T1000 (cell line): ENCODE data around the gene GATAD2A.
"Not testable (repeated sequence)": the region's sequence is repeated elsewhere in the genome, so short reads cannot be mapped to it uniquely, and the experiment has no call there.

Source experiments
- DNase-seq: peaks from one replicate; lab custom pipeline; 2025; ENCODE audit warnings: mixed read lengths; lab: John Stamatoyannopoulos, UW

The GATAD2A gene

GRCh38 chr19:19465436-19466070 lies 60.1 kb downstream of the GATAD2A start:
- no peak for DNase-seq

- no peak for DNase-seq
Observed at GRCh38 chr19:19466201-19466600, 60.7 kb downstream of the GATAD2A start.

GRCh38 chr19:19468424-19469050 lies 63.1 kb downstream of the GATAD2A start:
- no peak for DNase-seq

DNA sequence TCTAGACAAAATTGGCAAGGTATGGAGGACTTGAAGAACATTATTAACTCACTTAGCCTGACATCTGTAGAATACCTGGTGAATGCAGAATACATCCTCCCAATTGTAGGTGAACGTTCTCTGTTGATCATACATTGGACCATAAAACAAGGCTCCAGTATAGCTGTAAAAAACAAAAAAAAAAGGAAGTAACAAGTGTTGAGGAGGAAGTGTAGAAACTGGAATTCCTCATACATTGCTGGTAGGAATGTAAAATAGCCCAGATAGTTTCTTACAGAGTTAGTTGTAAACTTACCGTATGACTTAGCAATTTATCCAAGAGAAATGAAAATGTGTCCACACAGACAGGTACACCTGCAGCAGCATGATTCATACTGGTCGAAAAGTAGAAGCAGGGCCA lies 65.1 kb downstream of the GATAD2A start:
- no peak for DNase-seq

- DNase-seq: no peak
Observed at GRCh38 chr19:19471682-19472081, 66.2 kb downstream of the GATAD2A start.

GRCh38 chr19:19472106-19472505 lies 66.6 kb downstream of the GATAD2A start:
- DNase-seq: not testable (repeated sequence)

DNA sequence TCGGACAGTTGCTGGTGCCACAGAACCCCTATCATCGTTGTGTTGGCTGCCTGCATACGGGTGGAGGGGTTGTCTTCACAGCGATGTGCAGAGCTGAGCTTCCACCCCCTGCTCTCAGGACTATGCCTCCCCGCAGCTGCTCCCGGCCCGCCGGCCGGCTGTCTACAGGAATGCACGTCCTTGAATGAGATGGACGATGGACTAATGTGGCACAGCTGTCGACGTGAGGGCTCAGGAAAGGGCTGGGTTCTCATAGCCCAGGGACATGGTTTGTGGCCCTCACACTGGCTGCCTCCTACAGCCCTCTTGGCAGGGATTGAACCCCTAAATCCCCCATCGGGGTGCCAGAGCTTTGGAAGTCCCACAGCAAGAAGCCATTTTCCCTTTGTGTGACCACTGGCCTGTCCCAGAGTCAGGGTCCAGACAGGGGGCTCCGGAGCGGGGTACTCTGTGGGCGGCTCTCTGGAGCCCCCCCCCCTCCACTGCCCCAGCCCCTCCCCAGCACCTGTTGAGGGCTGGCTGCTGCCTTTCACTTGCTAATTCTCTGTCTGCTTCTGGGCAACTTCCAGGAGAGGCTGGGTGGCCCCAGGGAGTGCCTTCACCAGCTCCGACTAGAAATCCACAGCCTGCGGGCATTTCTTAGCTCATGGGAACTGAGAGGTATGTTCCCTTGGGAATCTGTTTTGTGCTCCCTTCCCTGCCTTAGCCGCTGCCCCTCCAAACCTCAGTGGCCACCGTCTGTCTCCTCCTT lies 69.7 kb downstream of the GATAD2A start:
- DNase-seq: no peak

GRCh38 chr19:19475849-19476828 lies 70.7 kb downstream of the GATAD2A start:
- DNase-seq: no peak

DNA sequence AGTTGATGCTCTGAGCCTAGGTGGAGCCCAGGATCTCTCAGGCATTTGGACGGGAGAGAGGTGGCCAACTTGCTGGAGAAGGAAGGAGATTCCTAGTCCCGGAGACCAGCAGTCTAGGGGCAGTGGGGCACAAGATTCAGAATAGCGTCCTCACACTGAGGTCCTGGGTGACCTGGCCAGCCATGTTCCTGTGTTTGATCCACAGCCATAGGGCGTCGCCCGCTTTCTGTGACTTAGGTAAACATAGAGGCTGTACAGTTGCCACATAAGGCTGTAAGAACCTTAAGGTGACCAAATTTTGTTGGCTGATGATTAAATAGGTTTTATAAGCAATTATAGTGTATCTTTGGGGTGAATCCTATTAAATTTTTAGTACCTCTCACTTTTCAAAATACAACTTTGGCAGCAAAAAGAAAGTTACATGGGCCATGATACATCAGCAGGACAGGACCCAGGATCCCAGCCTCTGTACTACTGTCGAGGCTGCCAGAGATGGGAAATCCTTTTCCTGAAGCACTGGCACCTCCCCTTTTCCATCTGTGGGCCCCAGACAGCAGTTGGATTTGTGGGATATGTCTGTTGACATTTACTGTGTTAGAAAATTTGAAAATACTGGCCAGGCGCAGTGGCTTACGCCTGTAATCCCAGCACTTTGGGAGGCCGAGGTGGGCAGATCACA lies 72.4 kb downstream of the GATAD2A start:
- DNase-seq: no peak

DNA sequence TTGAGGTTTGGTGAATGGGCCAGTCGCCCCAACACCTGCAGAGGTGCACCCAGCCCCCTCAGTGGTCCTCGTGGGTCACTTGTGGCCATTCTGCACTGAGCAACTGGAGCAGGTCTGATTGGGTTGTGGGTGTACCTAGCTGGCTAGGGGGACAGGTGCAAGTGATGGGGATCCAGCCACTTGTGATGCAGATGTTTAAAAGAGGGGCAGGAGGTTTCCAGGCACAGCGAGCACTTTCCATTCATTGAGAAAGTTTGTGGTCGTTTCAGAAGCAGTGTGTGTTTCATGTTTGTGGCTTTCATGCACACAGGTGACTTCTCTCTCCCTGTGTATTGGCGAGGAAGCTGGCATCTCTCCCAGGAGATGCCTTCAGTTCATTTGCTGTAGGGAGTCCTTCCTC lies 75.2 kb downstream of the GATAD2A start:
- no peak for DNase-seq

DNA sequence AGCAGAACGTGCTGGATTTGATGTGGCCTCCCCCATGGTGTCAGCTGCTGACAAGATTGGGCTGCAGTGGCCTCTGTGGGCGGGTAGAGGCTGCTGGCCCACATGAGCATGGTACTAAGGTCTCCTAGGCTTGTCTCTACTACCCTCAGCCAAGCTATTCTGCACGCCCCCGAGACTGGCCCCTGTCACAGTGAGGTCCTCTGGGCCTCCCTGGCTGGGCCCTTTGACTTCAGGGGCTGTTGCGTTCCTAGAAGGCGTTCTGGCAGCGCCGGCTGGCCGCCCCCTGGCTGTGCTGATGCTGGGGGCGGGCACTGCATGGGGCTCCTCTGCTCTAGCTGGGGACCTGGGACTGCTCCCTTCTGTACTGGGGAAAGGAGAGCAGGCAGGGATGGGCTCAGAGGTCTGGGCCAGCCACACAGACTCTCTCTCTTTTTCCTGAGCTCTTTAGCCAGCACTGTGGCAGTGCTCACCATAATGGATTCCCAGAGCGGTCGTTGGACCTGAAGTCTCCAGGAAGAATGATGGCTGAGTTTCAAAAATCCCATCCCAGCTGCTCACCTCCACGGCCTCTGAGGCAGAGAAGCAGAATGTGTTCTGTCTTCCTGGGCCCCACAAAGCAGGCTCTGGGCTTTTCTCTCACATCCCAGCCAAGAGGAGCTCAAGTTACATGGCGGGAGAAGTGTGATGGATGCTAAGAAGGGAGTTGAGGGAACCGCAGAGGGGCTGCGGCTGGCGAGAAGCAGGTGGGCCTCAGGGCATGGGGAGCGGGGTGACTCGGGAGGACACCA lies 77.5 kb downstream of the GATAD2A start:
- no peak for DNase-seq

DNA sequence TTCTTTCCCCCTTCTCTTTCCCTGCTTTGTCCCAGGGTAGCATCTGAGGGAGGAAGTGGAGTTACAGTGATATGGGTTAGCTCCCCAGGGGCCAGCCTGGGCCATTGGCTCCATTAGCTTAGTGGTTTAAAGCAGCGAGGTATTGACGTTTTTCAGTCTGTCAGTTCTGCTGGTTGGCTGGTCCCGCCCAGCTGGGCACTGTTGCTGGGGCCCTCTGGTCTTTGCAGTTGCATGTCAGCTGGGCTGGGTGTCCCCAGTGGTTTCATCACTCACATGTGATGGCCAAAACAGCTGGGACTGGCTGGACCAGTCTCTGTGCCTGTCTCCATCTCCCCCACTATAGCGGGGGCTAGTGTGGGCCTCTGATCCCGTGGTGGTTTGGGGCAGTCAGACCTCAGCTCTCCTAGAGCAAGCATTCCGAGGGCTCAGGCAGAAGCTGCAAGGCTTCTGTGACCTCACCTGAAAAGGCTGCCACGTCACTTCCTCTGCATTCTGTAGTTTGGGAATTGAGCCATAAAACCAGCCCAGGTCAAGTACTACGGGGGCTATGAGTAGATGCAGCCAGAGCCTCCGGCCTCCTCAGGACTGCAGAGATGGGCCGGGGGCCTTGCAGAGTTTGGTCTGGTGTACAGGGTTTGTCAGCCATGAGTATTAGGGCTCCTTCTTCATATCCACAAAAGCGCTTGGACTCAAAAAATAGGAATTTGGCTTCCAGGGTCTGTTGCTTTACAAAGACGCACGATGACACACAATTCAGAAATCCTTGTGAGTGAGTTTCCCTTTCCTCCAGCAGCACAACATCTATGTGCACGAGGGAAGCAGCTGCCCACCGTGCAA lies 79.9 kb downstream of the GATAD2A start:
- DNase-seq: no peak

GRCh38 chr19:19485998-19486290 lies 80.5 kb downstream of the GATAD2A start:
- no peak for DNase-seq

DNA sequence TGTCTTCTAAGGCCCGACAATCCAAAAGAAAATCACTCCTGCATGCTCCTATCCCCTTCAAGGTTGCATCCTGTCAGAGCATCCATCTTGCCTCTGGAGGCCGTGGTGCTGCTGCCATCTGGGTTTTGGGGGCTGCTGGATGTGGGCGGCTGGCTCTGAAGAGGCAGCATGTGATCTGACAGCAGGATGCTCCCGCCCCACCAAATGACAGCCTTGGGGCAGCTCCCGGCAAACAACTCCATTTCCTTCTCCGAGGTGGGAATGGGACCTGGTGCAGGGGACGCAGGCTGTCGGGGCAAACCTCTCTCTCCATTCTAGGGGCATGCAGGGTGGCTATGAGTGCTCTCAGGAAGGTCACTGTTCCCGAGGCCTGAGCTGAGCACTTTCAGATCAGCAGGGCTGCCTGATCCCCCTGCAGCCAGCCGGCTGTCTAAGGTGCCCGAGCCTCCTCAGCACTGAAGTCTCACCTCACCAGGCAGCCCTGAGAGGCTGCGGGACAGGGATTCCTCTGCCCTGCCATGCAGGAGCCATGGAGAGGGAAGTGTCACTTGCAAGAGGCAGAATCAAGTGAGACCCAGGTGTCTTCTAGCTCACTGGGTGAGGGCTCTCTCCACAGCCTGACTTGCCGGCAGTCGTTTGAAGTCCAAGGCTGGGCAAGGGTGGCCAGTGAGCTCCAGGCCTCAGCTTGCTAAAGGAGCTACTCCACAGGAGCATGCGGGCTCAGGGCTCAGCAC lies 81.0 kb downstream of the GATAD2A start:
- no peak for DNase-seq

- DNase-seq: no peak
Observed at GRCh38 chr19:19487077-19487949, 81.8 kb downstream of the GATAD2A start.

GRCh38 chr19:19487950-19488874 lies 82.7 kb downstream of the GATAD2A start:
- DNase-seq: no peak
